T47D (cell line): Measurements from ENCODE around the gene GALR1.
"Not testable (repeated sequence)": the region's sequence is repeated elsewhere in the genome, so short reads cannot be mapped to it uniquely, and the experiment has no call there.

Experiments
- DNase-seq, 2 experiments: peaks; one replicate each; pipeline versions ENCODE4 v3.0.0 to v3.0.0-alpha.2; 2011 to 2012; ENCODE audit warnings: low read depth in 1 of 2, low spot score in 1 of 2
- JUND ChIP-seq: IDR thresholded peaks from 2 replicates; pipeline ENCODE4 v1.6.1; 2012; ENCODE audit warnings: low read depth
- in situ Hi-C: cut with HindIII; loops from 2 replicates; pipeline ENCODE4 v1.10.0; 2016; ENCODE audit warnings: low sequenced_read_pairs, low pct_unique_long_range_greater_than_20kb

GALR1 gene

DNA sequence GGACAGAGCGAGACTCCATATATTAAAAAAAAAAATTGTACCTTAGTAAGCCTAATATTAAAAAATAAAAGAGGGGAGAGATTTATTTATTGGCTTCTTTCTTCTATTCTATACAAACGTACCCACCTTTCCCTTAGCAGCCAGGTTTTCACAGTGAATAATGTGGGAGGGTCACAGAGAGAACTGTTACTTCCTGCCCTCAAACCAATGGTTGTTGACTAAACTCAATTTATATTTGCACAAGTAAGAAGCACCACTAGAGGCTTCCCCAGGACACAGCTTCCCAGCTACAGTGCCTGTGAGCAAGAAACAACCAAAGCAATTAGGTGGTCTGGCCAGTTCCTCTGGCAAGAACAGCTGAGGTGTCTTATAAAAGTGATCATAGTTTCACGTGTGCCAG is 28.9 kb upstream of the GALR1 start:
- in situ Hi-C loops, result no loop called here
- no peak for DNase-seq
- no peak for TF ChIP-seq JUND

DNA sequence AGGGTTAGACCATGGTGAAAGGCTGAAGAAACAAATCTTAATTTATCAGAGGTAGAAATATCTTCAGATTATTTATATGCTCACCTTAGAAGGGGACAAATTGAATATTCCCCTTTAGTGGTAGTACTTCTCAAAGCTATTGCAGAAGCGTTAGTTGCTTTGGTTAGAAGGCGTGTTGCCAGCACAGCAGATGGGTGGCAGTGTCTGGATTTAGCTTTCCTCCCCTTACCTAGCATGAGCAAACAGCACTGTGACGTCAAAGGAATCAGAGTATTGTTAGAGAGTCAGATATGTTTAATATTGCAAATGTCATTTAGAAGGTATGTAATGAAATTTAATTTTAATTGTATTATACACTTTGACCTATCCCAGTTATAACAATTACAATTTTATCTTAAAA is 27.2 kb upstream of the GALR1 start:
- DNase-seq, result no peak
- TF ChIP-seq JUND, result no peak
- in situ Hi-C loops, result no loop called here

DNA sequence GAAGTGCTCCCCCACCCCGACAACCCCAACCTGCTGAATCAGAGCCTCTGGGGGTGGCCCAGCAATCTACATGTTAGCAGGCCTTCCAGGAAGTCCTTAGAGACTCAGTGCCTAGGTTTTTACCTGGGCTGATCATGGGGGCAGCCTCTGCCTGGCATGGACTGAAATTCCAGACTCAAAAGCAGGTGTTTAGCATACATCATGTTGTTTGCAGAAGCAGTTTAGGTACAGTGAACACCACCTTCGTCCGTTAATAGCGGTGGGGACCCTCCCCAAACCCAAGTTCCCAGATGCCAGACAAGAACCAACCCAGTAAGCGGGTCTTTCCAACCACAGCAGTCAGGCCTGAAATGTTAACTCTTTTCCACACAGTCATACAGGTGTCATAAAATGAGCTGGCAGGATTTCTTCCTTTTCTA is 26.4 kb upstream of the GALR1 start:
- TF ChIP-seq JUND, result no peak
- no peak for DNase-seq
- in situ Hi-C loops, result no loop called here

DNA sequence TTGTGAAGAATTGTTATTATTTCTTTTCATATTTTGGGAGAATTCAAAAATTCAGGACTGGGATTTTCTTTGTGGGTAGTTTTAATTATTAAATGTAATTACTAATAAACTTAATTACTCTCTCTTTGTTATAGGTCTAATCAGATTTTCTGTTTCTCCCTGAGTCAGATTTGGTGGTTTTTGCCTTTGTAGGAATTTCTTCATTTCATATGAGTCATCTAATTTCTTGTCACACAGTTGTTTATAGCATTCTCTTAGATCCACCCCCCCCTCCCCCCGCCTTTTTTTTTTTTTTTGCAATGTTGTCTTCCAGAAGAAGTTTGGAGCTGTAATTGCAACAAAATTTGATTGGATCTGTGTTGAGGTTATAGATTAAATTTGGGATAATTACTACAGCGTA is 26.0 kb upstream of the GALR1 start:
- no peak for TF ChIP-seq JUND
- no peak for DNase-seq
- in situ Hi-C loops, result no loop called here

DNA sequence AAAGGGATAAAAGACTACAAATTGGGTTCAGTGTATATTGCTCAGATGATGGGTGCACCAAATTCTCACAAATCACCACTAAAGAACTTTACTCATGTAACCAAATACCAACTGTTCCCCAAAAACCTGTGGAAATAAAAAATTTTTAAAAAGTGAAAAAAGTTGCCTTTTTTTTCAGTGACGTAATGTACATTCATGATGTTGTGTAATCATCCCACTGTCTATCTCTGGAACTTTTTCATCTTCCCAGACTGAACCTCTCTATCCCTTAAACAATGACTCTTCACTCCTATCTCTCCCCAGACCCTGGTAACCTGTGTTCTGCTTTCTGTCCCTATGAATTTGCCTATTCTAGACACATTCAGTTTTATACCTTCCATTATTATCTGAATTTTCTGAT is 19.0 kb upstream of the GALR1 start:
- in situ Hi-C loops, result no loop called here
- TF ChIP-seq JUND, result no peak
- DNase-seq, result no peak

DNA sequence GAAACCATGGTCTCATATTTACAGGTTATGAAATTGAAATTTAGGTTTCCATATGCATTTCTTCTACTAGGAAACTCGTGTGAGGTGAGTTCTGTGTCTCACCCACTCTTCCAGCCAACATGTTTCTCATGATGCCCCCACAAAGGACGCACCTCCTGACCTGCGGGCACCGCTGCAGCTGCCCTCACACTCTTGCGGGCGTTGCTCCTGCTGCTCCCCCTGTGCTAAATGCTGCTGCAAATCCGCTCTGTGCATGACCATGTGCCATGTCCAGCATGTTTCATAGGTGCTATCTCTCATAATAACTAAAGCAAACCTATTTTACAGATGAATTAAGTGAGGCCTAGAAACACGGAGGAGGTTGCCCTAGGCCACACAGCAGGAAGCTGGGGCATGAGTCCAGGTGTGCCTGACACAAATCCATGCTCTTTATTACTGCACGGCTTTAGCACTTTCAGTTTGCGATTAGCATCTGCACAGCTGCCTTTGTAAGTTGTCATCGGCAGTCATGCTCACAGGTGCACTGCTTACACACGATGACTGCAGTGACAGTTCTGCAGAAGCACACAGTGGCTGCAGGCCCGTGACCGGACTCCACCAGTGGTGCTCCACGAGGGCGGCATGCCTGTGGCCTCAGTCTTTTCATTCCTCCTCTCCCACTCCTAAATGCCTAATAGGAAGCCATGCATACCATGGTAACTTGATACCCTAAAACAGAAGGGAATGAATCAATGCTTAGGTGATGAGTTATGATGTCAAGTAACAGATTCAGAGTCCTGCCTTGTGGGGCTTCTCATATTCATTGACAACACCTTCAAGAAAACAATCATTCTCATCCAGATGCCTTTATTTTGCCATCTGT is 14.9 kb upstream of the GALR1 start:
- no peak for DNase-seq
- TF ChIP-seq JUND, result no peak

DNA sequence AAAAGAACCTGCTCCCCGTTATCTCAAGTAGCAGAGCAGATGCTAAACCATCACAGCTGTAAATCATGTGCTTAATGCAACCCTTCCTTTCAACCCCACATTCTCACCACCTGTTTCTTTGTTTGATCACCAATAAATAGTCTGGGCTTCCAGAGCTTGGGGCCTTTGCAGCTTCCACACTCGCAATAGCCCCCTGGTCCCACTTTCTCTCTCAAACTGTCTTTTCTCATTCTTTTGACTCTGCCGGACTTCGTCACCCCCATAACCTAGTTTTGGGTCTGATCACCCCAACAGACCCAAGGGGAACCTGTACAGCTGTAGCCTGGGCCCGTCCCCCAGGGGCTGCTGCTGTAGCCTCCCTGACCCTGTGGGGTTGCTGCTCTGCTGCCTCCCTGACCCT is 10.4 kb upstream of the GALR1 start:
- in situ Hi-C loops, DNase-seq: not testable (repeated sequence)

More for the DNA sequence above, 14.9 kb upstream of the GALR1 start:
- in situ Hi-C loops, result no loop called here

DNA sequence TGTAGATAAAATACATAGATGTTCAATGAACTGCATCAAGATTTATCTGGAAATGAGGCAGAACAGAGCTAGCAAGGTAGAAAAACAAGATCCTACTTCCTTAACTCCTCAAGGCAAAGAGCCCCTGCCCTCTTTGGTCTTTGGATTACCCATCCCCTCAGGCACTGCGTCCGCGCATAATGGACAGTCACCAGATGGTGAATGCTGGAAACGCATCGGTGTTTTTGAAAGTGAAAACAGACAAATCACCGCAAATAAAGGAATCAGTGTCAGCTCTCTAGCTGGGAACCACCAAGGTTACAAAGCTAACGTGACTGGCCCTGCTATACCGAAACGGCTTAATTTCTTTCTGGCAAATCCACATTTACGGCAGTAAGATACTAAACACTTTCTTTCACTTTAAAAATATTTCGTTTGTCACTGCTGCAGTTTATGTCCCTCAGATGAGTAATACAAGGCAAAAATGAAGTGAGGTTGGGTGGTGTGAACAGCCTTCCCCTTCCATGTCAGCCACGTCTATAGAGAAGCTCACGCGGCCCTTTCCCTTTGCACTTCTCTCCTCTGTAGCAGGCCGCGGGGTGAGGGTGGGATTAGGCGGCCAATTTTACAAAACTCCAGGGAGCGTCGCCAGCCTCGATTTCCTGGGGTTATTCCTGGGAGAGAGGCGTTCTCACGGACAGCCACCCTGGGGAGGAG is 627 bp upstream of the GALR1 start:
- in situ Hi-C loops, result no loop called here
- DNase-seq, result no peak
- no peak for TF ChIP-seq JUND

DNA sequence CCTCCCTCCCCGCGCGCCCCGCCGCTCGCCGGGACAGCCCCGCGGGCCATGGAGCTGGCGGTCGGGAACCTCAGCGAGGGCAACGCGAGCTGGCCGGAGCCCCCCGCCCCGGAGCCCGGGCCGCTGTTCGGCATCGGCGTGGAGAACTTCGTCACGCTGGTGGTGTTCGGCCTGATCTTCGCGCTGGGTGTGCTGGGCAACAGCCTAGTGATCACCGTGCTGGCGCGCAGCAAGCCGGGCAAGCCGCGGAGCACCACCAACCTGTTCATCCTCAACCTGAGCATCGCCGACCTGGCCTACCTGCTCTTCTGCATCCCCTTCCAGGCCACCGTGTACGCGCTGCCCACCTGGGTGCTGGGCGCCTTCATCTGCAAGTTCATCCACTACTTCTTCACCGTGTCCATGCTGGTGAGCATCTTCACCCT is 865 bp downstream of the GALR1 start:
- in situ Hi-C loops, result no loop called here
- no peak for DNase-seq
- no peak for TF ChIP-seq JUND

DNA sequence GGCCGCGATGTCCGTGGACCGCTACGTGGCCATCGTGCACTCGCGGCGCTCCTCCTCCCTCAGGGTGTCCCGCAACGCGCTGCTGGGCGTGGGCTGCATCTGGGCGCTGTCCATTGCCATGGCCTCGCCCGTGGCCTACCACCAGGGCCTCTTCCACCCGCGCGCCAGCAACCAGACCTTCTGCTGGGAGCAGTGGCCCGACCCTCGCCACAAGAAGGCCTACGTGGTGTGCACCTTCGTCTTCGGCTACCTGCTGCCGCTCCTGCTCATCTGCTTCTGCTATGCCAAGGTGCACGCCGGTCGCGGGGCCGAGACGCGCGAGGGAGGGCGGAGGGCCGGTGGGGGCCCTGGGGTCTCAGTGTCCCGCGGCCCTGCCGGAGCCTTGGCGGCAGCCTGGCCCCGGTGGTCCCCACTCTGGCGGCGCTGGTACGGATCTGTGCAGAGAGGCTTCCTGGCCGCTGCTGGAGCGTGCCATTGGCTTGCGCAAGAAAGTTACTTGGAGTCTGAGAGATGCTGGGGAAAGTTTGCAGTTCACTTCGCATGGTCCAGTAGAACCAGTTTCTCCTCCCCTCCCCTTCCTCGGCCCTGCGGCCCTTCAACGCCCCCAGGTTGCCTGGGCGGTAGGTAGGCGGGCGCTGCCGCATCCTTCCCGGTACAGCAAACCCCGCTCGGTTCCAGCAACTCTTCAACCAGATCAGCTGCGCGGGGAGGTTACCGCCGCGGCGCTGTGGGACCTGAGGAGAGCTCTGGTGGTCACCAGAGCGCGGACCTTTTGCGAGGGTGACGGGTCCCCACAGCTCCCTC is 1.5 kb downstream of the GALR1 start:
- TF ChIP-seq JUND, result no peak
- DNase-seq, result no peak
- in situ Hi-C loops, result no loop called here

DNA sequence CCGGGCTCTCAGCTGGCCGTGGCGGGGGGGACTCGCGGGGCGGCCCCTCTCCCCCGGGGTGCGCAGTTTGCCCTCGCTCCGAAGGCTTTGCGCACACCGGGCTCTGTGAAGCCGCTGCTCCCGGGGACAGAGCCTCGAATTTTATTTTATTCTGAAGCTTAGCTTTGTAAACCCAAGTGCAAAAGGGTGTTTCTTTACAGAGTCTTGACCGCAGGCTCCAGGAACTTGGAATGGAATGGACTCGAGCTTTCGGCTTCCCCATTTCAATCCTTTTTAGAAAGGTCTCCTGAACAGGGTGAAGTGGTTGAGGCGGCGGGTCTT is 2.0 kb downstream of the GALR1 start:
- in situ Hi-C loops, result no loop called here
- no peak for TF ChIP-seq JUND
- no peak for DNase-seq

DNA sequence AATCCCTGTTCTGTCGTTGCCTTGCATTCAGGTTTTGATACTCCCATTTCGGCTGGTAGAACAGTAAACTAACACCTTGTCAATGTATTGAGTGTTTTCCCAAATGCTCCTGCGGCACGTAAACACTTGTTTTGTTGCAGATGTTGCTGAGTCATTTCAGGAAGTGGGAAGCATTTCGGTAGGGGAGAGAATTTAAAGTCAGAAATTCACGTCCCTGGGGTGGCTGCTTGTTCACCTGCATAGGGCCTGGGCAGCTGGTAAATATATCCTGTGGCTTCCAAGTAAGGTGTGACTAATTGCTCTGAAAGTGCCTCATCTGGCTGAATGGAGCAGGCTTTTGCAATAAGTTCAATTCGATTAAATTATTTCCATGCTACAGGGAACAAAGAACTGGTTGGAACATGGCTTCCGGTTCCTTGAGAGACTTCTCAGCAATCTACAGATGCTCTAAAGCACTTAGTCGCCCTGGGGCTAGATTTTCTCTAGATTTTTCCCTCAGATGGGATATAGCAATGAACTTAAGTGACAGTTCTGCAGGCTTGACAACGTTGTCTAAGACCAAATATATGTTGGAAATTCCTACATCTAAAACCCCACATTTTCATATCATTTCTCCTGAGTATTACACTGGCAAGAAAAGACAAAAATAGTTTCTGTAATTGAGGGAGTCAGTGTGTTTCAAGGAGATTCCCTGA is 5.2 kb downstream of the GALR1 start:
- TF ChIP-seq JUND, result no peak
- DNase-seq, result peak in 1 of 2 experiments; percentile 7
- in situ Hi-C loops, result no loop called here
